NCI-H524 (cell line): ENCODE data around the gene SLC9A4.
"Not testable (repeated sequence)": the region's sequence is repeated elsewhere in the genome, so short reads cannot be mapped to it uniquely, and the experiment has no call there.

ENCODE experiments used
- DNase-seq, 2 experiments: peaks; one replicate each; lab custom pipeline; 2025; lab: John Stamatoyannopoulos, UW

SLC9A4 gene

DNA sequence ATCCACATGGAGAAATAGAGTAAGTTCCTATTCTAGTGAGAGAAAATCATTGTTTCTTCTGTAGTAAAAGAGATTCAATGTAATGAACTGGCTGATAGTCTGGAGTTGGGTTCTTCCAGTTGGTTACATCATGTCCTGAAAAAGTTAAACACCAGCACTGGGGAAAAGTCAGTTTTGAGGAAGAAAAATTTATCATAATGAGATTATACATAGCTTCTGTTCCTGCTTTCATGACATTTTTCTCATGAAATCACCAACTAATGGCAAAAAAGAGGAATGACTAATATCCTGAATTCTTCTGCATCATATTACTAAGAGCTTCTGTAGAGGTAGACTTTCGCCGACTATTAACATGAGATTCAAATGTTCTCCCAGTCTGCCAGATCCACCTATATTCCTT, 77.1 kb downstream of the SLC9A4 start:
- no peak for DNase-seq

DNA sequence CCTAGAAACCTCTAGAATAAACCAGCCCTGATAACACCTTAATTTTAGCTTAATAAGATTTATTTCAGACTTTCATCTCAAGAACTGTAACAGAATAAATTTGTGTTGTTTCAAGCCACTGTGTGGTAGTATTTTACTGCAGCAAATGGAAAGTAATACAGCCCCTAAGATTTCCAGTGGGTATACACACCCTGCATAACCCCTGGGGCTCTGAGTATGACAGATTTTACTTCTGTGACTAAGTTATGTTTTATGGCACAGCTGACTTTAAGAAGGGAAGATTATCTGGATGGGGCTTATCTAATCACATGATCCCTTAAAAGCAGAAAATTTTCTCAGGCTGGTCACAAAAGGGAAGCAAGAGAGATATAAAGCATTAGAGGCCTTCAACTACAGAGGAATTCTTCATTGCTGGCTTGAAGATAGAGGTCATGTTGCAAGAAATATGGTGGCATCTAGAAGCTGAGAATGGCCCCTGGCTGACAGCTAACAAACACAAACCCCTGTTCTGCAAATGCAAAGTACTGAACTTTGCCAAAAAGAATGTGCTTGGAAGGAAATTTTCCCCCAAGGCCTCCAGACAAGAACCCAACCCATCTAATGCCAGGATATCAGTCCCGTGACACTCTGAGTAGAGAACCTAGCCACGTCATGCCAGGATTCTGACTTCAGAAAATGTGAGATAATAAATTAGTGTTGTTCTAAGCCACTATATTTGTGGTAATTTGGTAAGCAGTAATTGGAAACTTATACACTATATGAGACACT, 78.5 kb downstream of the SLC9A4 start:
- DNase-seq, result peak in 1 of 2 experiments; percentile 20

DNA sequence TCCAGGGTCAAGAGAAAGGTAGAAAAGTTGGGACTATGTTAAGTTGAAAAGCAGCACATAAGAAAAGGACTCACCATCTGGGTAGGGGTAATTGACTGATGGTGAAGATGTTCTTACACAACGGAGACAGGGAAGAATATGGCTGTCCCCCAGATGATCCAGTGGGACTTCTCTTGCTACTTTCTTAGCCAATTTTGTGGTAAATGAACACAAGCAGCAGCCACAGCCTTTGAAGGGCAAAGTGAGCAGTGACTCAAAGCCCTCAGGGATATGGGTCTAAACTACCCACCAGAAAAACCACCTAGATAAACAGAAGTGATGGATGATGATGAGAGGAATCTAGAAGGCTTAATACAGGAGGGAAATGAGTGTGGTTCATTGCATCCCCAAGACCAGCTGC, 80.6 kb downstream of the SLC9A4 start:
- DNase-seq, result no peak

DNA sequence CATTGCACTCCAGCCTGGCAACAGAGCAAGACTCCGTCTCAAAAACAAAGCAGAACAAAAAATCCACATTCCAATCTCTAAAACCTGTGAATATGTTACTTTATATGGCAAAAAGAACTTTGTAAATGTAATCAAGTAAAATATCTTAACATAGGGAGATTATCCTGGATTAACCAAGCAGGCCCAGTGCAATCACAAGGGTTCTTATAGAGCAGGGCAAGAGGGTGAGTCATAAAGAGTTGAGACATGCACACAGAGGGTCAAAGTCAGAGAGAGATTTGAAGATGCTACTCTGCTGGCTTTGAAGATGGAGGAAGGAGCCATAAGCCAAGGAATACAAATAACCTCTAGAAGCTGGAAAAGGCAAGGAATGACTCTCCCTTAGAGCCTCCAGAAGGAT, 85.4 kb downstream of the SLC9A4 start:
- no peak for DNase-seq

DNA sequence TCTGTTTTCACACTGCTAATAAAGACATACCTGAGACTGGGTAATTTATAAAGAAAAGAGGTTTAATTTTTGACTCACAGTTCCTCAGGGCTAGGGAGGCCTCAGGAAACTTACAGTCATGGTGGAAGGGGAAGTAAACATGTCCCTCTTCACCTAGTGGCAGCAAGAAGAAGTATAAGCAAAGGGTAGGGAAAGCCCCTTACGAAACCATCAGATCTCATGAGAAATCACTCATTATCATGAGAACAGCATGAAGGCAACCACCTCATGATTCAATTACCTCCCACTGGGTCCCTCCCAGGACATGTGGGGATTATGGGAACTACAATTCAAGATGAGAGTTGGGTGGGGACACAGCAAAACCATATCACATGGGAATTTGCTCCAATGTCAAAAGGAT, 89.5 kb downstream of the SLC9A4 start:
- not testable (repeated sequence) for DNase-seq

DNA sequence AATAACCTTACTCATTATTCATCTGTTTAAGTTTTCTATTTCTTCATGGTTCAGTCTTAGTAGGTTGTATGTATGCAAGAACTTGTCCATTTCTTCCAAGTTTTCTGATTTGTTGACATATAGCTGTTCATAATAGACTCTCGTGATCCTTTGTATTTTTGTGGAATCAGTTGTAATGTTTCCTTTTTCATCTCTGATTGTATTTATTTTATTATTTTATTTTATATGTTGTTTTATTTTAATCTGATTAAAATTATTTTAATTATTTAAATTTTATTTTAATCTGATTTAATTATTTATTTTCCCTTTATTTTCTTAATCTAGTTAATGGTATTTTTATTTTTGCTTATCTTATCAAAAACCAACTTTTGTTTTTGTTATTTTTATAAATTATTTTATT, 102.9 kb downstream of the SLC9A4 start:
- no peak for DNase-seq

DNA sequence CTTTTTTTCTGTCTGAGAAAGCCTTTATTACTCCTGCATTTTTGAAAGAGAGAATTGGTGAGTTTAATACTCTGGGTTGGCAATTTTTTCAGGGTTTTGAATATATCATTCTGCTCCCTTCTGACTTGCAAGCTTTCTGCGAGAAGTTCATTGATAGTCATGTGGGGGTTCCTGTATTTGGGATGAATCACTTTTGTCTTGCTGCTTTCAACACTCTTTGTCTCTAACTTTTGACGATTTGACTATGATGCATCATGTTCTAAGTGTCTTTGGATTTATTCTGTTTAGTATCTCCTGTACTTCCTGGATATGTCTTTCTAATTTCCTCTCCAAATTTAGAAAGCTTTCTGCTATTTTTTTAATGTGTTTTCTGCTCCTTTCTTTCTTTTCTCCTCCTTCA, 105.3 kb downstream of the SLC9A4 start:
- DNase-seq, result no peak

DNA sequence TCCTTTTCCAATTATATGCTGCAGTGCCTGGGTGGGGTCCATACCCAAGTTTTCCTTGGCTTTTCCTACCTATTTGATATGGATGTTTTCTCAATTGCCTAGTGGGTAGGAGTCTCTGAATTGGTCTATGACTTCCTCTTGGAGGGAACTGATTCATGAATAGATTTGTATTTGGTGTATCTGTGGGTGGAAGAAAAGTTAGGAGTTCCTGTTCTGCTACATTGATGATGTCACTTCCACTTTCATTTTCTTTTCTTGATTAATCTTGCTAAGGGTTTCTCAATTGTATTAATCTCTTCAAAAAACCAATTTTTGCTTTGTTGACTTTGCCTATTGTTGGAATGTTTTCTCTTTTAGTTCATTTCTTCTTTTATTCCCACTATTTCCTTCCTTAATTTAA, 108.9 kb downstream of the SLC9A4 start:
- DNase-seq, result no peak

DNA sequence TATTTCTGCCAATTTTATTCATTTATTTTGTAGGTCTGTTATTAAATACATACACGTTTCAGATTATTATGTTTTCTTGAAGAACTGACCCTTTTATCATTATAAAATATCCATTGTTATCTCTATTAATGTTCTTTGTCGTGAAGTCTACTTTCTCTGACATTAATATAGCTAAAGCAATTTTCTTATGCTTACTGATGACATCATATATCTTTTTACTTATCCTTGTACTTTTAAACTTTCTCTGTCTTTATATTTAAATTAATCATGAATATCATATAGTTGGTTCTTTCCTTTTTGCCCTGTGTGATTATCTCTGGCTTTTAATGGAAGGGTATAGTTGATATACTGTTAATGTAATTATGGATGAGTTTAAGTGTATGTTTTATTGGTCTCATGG, 109.8 kb downstream of the SLC9A4 start:
- DNase-seq, result no peak
